ENCODE data around the gene UBXN10.

The UBXN10 gene

DNA sequence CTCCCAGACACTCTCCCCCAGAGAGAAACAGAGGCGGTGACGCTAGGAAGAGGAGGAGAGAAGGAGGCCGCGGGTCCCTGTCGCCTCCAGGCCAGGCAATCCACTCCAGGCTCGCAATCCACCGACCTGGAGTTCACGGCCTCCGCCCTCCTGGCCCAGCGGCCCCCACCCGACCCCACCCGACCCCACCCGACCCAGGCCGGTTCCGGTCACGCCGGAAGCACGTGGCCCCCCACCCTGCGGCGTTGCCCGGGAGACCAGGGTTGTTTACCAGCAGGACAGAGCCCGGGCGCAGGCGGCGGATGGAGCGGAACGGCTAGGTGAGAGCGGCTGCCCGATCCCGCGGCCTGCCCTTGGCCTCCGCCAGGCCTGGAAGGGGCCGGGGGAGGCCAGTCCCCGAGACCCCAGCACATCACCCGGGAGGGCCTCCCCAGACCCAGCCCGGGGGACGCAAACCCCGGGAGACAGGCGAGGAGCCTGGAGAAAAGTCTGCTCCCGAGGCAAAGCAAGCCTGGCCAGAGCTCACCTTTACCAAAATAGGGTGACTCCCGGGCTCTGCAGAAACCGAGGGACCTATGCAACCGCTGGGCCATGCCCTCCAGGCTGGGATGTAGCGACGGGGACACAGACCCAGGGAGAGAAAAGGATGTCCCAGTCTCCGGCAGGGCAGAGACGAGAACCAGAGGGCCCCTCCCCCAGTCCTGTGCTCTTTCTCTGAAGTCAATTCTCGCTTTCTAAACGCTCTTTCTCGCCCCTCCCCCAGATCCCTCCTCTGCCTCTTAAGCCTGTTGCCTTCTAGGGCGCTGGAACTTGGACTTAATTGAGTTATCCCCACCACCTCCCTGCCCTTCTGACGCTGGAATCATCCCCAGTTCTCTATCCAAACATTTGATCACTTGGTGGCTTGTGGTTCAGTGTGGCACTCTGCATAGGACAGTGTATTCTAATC, at the start of gene UBXN10, which contains the start of gene PLA2G2C:
Gene UBXN10 (plus strand): TSS at position 263 of the 949 bp plus-strand sequence. CDS start 4,466 bp downstream, outside the sequence.
Gene PLA2G2C (minus strand): TSS at position 685 of the 949 bp plus-strand sequence. CDS start 9,155 bp downstream, outside the sequence.
- no peak for DNase-seq

GRCh38 chr1:20136249-20136648, 49.6 kb upstream of the UBXN10 start:
- DNase-seq = no peak

GRCh38 chr1:20137055-20137454, 48.8 kb upstream of the UBXN10 start:
- DNase-seq = no peak

DNA sequence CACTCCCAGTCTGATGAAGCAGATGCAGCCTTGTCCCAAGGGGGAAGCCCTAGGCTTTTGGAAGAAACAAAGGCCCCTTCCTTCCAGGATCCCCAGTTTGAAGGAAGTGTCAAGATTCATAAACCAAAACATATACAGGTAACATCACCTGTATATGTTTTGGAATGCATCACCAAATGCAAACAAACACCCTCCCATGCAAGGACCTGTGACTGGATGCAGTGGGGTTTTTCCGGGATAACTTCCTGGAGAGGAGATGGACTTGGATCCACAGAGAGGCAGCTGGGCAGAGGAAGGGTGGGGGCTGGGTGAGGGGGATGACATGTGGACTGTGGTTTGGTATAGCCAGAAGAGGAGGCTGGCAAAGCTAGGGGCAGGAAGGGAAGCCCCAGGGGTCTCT, 48.3 kb upstream of the UBXN10 start:
- no peak for DNase-seq

DNA sequence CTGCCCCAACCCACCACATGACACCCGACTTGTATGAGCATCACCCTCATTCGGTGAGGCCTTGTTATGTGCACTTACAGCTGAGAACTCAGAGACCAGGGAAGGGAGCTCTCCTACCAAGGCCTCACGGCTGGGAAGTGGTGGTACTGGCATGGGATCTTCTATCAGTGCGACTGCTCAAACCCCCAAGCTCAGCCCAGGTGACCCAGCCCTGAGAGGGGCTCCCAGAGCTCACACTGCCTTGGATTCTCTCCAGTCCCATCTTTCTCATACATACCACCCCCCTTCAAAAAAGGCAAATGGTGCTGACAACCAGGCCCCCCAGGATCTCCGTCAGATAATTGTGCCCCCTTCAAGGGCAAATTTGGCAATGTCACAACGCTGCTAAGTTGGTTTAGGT, 47.5 kb upstream of the UBXN10 start:
- no peak for DNase-seq

- no peak for DNase-seq
These were observed 46.8 kb upstream of the UBXN10 start, which contains the start of gene PLA2G2F for GRCh38 chr1:20138961-20139550. PLA2G2F (plus strand) TSS chr1:20139323; CDS start chr1:20139428, 105 bp downstream.

GRCh38 chr1:20139776-20140612, 45.9 kb upstream of the UBXN10 start:
- DNase-seq = no peak

DNA sequence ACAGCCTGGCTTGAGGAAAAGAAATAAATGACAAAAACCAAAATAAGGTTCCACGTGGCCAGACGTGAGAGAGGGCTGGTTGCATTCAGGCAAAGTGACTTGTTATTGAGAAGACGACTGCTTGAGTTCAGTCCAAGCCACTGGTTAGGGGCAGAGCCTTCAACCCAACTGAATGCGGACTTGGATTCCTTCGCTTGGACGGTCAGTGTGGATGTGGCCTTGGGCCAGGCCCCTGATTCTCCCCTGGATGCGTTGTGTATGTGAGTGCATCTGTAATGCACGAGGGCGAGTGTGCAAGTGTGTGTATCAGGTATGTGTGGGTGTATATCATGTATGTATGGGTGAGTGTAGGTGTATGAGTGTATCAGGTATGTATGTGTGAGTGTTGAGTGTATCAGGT, 44.9 kb upstream of the UBXN10 start:
- DNase-seq = no peak

DNA sequence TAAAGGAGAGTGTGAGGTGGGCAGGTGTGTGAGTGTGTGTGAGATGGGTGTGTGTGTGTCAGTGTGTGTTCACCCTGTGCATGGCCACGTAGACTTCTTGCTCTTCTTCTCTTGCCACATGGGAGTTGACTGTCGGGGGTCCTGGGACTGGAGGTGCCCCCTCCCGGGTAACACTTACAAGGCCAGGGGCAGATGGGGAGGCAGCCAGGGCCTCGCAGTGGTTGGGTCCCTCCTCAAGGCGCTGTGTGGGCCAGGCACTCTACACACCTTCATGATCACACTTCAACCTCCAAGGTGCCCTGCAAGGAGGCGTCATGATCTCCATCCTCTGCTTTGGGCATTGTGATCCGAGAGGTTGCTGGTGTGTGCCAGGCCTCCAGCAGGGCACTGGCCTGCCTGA, 44.4 kb upstream of the UBXN10 start:
- no peak for DNase-seq

GRCh38 chr1:20142001-20142710, 43.7 kb upstream of the UBXN10 start:
- DNase-seq = no peak

- no peak for DNase-seq
These were observed 42.6 kb upstream of the UBXN10 start for GRCh38 chr1:20143318-20143717.

- no peak for DNase-seq
These were observed 41.9 kb upstream of the UBXN10 start for GRCh38 chr1:20143734-20144565.

DNA sequence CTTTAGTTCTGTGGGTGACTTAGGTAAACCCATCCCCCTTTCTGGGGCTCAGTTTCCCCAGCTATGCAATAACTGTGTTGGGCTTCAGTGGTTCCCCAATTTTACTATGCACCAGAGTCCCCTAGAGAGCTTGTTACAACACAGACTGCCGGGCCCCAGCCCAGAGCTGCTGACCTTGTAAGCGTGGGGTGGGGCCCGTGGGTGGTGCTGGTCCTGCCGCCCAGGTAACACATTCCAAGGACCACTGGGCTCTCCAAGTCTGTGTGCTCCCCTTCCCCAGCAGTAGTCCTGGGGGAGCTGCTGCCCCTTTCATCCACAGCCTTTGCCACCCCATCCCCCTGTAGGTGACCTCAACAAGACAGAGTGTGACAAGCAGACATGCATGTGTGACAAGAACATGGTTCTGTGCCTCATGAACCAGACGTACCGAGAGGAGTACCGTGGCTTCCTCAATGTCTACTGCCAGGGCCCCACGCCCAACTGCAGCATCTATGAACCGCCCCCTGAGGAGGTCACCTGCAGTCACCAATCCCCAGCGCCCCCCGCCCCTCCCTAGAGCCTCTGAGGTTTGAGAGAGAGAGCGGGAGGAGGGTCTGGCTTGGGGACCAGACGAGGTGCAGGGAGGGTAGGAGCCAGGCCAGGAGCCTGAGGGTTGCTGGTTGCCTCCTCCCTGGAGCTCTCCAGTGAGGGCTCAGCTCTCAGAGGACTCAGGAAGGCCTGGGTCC, 37.9 kb upstream of the UBXN10 start:
- DNase-seq = no peak

GRCh38 chr1:20148571-20149500, 37.1 kb upstream of the UBXN10 start:
- DNase-seq = no peak

GRCh38 chr1:20149601-20150325, 36.1 kb upstream of the UBXN10 start:
- no peak for DNase-seq

DNA sequence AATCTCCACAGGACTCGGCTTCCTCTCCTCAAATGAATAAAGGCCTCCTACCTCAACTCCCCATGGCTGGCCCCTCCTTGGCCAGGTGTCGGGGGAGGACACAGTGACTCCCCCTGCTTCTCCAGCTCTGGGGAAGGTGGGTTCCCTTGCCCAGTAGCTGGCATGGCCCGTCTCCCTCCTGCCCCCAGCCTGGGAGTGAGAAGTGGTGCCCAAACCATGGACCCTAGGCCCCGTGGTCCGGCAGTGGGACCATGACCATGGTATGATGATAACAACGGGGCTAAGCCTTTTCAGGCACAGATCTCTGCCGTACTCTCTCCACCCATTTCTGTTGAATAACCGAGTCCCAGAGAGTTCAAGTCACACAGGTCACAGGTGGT, 35.6 kb upstream of the UBXN10 start:
- DNase-seq = no peak

- no peak for DNase-seq
These were observed 34.9 kb upstream of the UBXN10 start for GRCh38 chr1:20150969-20151368.

GRCh38 chr1:20151906-20152598, 33.8 kb upstream of the UBXN10 start:
- peak; percentile 17 for DNase-seq

Measured in NCI-H446 treated with DMSO at 0.1 percent for 48 hours (cell line).